ENCODE measurements around the gene NCAM1.

The NCAM1 gene

DNA sequence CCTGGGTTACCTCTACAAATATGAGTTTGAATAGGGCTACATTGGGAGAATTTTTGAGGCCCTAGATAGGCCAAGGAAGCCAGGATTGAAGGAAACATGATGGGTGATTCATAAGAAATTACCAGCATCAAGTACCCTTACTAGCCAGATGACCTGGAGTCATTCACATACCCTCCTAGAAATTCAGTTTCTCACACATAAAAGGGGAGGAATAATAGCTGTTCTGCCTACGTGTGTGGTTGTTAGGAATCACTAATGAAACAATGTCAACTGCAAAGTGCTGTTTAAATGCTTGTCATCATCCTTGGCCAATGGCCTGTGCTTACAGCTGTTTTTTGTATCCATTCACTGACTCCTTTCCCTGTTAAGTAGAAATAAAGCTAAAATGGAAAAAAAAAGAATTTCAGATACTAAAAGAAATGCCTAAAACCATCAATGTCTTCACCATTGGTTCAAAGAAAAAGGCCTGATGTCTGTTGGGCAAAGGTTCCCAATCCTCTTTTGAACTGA, 114.4 kb downstream of the NCAM1 start:
- no peak overlapping the region for H3K4me3 ChIP-seq (ENCODE audit: low read length)
- DNase-seq (ENCODE audit: low read depth) = no peak
- TF ChIP-seq, protein P1, sequence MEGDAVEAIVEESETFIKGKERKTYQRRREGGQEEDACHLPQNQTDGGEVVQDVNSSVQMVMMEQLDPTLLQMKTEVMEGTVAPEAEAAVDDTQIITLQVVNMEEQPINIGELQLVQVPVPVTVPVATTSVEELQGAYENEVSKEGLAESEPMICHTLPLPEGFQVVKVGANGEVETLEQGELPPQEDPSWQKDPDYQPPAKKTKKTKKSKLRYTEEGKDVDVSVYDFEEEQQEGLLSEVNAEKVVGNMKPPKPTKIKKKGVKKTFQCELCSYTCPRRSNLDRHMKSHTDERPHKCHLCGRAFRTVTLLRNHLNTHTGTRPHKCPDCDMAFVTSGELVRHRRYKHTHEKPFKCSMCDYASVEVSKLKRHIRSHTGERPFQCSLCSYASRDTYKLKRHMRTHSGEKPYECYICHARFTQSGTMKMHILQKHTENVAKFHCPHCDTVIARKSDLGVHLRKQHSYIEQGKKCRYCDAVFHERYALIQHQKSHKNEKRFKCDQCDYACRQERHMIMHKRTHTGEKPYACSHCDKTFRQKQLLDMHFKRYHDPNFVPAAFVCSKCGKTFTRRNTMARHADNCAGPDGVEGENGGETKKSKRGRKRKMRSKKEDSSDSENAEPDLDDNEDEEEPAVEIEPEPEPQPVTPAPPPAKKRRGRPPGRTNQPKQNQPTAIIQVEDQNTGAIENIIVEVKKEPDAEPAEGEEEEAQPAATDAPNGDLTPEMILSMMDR (IDR thresholded peaks at IDR 0.05; ENCODE audit: insufficient read depth, low read depth, low read length, missing control alignments) = no peak

DNA sequence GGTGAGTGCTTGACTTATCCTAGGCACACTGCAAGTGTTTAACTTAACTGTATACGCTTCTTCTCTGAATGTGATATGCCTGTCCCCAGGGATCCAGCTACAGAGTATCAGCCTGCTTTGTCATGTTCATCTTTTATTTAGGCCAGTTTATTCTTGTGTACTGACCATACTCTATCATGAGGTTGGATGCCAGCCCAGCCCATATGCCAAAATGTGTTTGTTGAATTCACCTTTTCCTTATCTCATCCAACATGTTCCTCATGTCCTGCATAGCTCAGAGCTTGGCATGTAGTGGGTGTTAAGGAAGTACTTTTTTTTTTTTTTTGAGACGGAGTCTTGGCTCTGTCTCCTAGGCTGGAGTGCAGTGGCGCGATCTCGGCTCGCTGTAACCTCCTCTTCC, 116.2 kb downstream of the NCAM1 start:
- TF ChIP-seq, protein P1 (IDR thresholded peaks at IDR 0.05; ENCODE audit: insufficient read depth, low read depth, low read length, missing control alignments) = no peak
- H3K4me3 ChIP-seq (ENCODE audit: low read length) = no peak overlapping the region
- DNase-seq (ENCODE audit: low read depth) = no peak

DNA sequence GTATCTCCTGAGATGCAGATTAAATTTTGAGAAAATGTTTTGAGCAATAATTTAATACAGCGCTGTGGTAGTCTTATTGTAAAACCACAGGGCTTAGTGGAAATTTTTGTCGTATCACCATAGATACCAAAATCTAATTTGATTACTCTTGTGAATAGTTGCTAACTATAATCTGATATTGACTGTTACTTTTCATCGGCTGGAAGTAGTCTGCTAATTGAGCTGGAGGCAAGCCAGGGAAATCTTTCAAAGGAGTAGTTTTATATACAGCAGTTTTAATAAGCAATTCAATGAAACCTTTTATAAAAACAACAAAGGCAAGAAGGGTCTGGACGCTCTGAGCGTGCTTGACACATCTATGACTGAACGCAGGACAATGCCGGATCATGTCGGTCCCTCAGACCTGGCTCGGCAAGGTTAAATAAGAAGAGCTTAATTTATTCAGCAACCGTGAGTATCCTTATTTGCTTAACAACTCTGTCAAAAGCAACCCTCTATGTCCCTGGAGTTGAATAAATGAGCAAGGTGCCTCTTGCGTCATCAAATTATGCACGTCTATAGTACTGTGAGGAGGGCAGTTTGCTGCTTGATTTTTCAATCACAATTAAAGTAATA, 121.2 kb downstream of the NCAM1 start:
- DNase-seq (ENCODE audit: low read depth) = peak; percentile 6
- no peak overlapping the region for H3K4me3 ChIP-seq (ENCODE audit: low read length)
- TF ChIP-seq, protein P1 (IDR thresholded peaks at IDR 0.05; ENCODE audit: insufficient read depth, low read depth, low read length, missing control alignments) = no peak

DNA sequence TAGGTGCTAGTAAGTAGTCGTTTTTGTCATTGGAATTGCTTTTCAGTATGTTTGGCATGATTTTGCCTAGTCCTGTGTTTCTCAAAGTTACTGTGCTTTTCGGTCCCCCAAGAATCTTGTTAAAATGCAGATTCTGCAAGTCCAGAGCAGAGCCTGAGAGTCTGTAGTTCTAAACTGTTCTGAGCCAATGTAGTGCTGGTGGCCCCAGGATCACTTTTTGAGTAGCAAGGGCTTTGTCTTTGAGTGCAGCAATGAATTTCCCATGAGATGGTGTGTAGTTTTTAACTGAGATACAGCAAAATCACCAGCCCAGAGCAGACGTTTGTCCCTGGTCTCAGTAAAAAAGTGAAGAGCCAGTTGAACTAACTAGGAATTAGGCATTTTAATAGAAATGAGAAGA, 122.4 kb downstream of the NCAM1 start:
- DNase-seq (ENCODE audit: low read depth) = no peak
- no peak overlapping the region for H3K4me3 ChIP-seq (ENCODE audit: low read length)
- TF ChIP-seq, protein P1 (IDR thresholded peaks at IDR 0.05; ENCODE audit: insufficient read depth, low read depth, low read length, missing control alignments) = no peak

DNA sequence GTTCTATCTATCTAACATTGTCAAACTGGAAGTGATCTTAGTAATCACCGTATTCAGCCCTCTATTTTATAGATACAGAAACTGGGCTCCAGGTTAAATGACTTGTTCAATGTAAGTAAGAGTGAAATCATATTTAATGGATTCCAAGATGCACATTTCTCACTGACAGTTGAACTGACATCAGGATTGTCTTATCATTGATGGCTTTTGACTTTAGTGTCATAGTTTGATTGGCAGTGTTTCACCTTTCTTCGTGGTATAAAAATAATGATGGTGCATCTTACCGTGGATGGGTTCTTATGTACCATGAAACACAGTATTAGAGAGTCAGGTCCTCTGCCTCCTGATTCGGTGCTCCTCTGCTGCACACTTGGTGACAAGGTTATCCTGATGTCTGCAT, 123.1 kb downstream of the NCAM1 start:
- TF ChIP-seq, protein P1 (IDR thresholded peaks at IDR 0.05; ENCODE audit: insufficient read depth, low read depth, low read length, missing control alignments) = no peak
- DNase-seq (ENCODE audit: low read depth) = no peak
- H3K4me3 ChIP-seq (ENCODE audit: low read length) = no peak overlapping the region

DNA sequence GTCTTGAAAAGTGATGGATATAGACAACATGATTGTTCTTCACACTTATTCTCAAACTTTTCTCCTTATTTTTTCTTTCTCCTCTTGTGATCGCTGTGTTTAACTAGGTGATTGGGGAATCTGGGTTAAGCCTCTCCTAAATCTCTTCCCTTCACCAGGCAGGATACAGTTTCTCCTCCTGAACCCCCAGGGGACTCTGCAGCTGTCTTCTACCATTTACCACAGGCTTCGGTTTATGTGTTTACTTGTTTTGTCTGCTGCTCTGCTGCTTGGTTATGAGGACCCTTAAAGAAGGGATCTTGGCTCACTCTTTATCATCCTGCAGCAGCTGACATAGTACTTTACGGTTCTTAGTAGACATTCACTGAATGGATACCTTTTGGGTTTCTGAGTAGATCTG, 124.2 kb downstream of the NCAM1 start:
- no peak overlapping the region for H3K4me3 ChIP-seq (ENCODE audit: low read length)
- TF ChIP-seq, protein P1 (IDR thresholded peaks at IDR 0.05; ENCODE audit: insufficient read depth, low read depth, low read length, missing control alignments) = no peak
- DNase-seq (ENCODE audit: low read depth) = no peak

DNA sequence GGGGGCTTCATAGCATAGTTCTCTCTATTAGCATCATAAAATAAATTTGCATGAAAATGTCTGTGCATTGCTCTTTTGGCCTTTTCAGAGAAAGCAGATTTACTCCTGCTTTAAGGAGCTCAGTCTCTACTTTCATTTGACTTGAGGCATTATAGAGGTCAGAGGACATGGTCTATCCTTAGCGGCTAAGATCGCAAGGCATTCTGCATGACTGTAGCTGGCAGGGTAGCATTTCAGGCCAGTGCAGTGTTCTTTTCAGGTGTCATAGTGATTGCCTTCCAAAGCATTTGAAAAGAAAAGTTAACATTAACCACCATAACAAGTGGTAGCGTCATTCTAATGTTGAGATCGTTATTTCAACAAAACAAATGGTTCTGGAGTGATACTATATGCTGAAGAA, 126.5 kb downstream of the NCAM1 start:
- H3K4me3 ChIP-seq (ENCODE audit: low read length) = no peak overlapping the region
- no peak for DNase-seq (ENCODE audit: low read depth)
- TF ChIP-seq, protein P1 (IDR thresholded peaks at IDR 0.05; ENCODE audit: insufficient read depth, low read depth, low read length, missing control alignments) = no peak
